CD14-positive monocyte (primary cell): ENCODE data around the gene OR4C46. TPM values are rescaled to one million over a fixed set of nuclear protein-coding genes. Genes with fewer than 3 reads are reported as not detected.
"Not testable (repeated sequence)": the region's sequence is repeated elsewhere in the genome, so short reads cannot be mapped to it uniquely, and the experiment has no call there.

Experiments used
- DNase-seq, 3 donors: peaks; one replicate each; pipeline ENCODE4 v3.0.0-alpha.2; 2011 to 2022
- H2AFZ ChIP-seq: 2 replicates; pipeline ENCODE4 v1.6.0; 2012; ENCODE audit warnings: mild to moderate bottlenecking, low read depth, low read length, inconsistent platforms; ENCODE audit not compliant: insufficient read depth, poor library complexity, severe bottlenecking
- H3K27ac ChIP-seq, 2 donors: 1 replicate in 1 of 2; 2 replicates in 1 of 2; pipeline ENCODE4 v1.5.1; 2012 to 2013; ENCODE audit warnings: low read length in 2 of 2, control low read depth in 1 of 2, inconsistent platforms in 1 of 2, low read depth in 1 of 2, mild to moderate bottlenecking in 1 of 2
- H3K27me3 ChIP-seq, 2 donors: one replicate each; pipeline versions ENCODE4 v1.6.0 to v1.6.1; 2011 to 2013; ENCODE audit warnings: low read length in 2 of 2; ENCODE audit not compliant: control insufficient read depth in 2 of 2, insufficient read depth in 2 of 2
- H3K36me3 ChIP-seq, 2 donors: replicated peaks in 1 of 2; 1 replicate in 1 of 2; 2 replicates in 1 of 2; pipeline versions ENCODE4 v1.5.1 to v1.6.1; 2012 to 2013; ENCODE audit warnings: low read length in 2 of 2, control low read depth in 1 of 2, inconsistent platforms in 1 of 2, mild to moderate bottlenecking in 1 of 2; ENCODE audit not compliant: insufficient read depth in 2 of 2, control insufficient read depth in 1 of 2
- H3K4me1 ChIP-seq, 2 donors: 1 replicate in 1 of 2; 2 replicates in 1 of 2; pipeline versions ENCODE4 v1.5.1 to v1.6.1; 2012 to 2013; ENCODE audit warnings: low read length in 2 of 2, control low read depth in 1 of 2, inconsistent platforms in 1 of 2, mild to moderate bottlenecking in 1 of 2, moderate library complexity in 1 of 2; ENCODE audit not compliant: insufficient read depth in 2 of 2, control insufficient read depth in 1 of 2
- H3K4me2 ChIP-seq: replicated peaks from 2 replicates; pipeline ENCODE3; 2012; ENCODE audit warnings: low read length, moderate library complexity, mild to moderate bottlenecking; ENCODE audit not compliant: poor library complexity, severe bottlenecking; ENCODE audit errors: extremely low read depth
- H3K4me3 ChIP-seq, 3 experiments: fragments of 200-600 bp in 1 of 3; sonication (generic) in 1 of 3; replicated peaks in 1 of 3; 1 replicate in 2 of 3; 2 replicates in 1 of 3; pipeline ENCODE4 v1.5.1; 2011 to 2013; ENCODE audit warnings: low read length in 3 of 3, mild to moderate bottlenecking in 3 of 3, control low read depth in 2 of 3, low read depth in 2 of 3, inconsistent platforms in 1 of 3, moderate library complexity in 1 of 3
- H3K79me2 ChIP-seq: 2 replicates; pipeline ENCODE4 v1.6.0; 2012; ENCODE audit warnings: mild to moderate bottlenecking, control low read depth, inconsistent platforms, low read length, moderate library complexity; ENCODE audit not compliant: insufficient read depth
- H3K9ac ChIP-seq: 2 replicates; pipeline ENCODE4 v1.6.0; 2017; ENCODE audit warnings: low read length, mild to moderate bottlenecking; ENCODE audit not compliant: insufficient read depth, poor library complexity, severe bottlenecking
- H3K9me3 ChIP-seq, 2 donors: replicated peaks in 1 of 2; 1 replicate in 1 of 2; 2 replicates in 1 of 2; pipeline versions ENCODE4 v1.5.1 to v1.6.1; 2012 to 2013; ENCODE audit warnings: low read length in 2 of 2, control low read depth in 1 of 2; ENCODE audit not compliant: control insufficient read depth in 1 of 2, insufficient read depth in 1 of 2
- H4K20me1 ChIP-seq: 2 replicates; pipeline ENCODE4 v1.6.0; 2012; ENCODE audit warnings: mild to moderate bottlenecking, low read length, control low read depth, moderate library complexity; ENCODE audit not compliant: insufficient read depth
- H3K27ac Mint-ChIP-seq, 7 donors: one replicate each; pipeline ENCODE4 v1.8.0; 2020; ENCODE audit warnings: mild to moderate bottlenecking in 7 of 7, mixed read lengths in 7 of 7, moderate library complexity in 6 of 7, inconsistent platforms in 2 of 7
- H3K27me3 Mint-ChIP-seq, 3 donors: one replicate each; pipeline ENCODE4 v1.8.0; 2021 to 2022; ENCODE audit warnings: low read depth in 3 of 3, mild to moderate bottlenecking in 3 of 3, mixed read lengths in 3 of 3, moderate library complexity in 3 of 3, inconsistent platforms in 1 of 3
- H3K36me3 Mint-ChIP-seq, 2 donors: one replicate each; pipeline ENCODE4 v1.8.0; 2020; ENCODE audit warnings: mixed read lengths in 2 of 2, inconsistent platforms in 1 of 2, mild to moderate bottlenecking in 1 of 2
- H3K4me1 Mint-ChIP-seq: one replicate; pipeline ENCODE4 v1.8.0; 2020; ENCODE audit warnings: mild to moderate bottlenecking, mixed read lengths
- H3K4me3 Mint-ChIP-seq, 2 donors: one replicate each; pipeline ENCODE4 v1.8.0; 2020; ENCODE audit warnings: mild to moderate bottlenecking in 2 of 2, mixed read lengths in 2 of 2, moderate library complexity in 1 of 2
- H3K9me3 Mint-ChIP-seq, 7 donors: one replicate each; pipeline ENCODE4 v1.8.0; 2020 to 2022; ENCODE audit warnings: mixed read lengths in 7 of 7, mild to moderate bottlenecking in 6 of 7, moderate library complexity in 6 of 7, inconsistent platforms in 2 of 7
- CTCF ChIP-seq: fragments of 200-600 bp; IDR thresholded peaks from one replicate; pipeline ENCODE4 v1.8.0; 2022; ENCODE audit warnings: antibody characterized with exemption, mild to moderate bottlenecking
- WGBS: methylation state at CpG from one replicate; pipeline ENCODE4 v1.1.5; 2013; ENCODE audit warnings: missing lambda C conversion rate; ENCODE audit not compliant: insufficient coverage; 5-methylcytosine and 5-hydroxymethylcytosine counted together
- intact Hi-C, 2 donors: fragments of 100-400 bp; cut with micrococcal nuclease; formaldehyde crosslinking; loops; one replicate each; pipeline versions ENCODE4 v1.15.0 to v1.15.1; 2023
- polyA minus RNA-seq: library from RNA; depleted of rRNA, polyadenylated mRNA; stranded (reverse); fragments of >200 nt; gene quantifications from 2 replicates; pipeline ENCODE4 v1.2.3, GENCODE V29; 2012
- polyA plus RNA-seq, 3 donors: library from polyadenylated mRNA; depleted of rRNA in 1 of 3; unstranded in 2 of 3; stranded (reverse) in 1 of 3; fragments of 300-500 nt in 2 of 3; fragments of >200 nt in 1 of 3; fragmentation: Illumina TruSeq in 2 of 3; gene quantifications; 1 replicate in 2 of 3; 2 replicates in 1 of 3; pipeline ENCODE4 v1.2.3, GENCODE V29; 2012 to 2021
- total RNA-seq, 12 experiments: library from RNA in 1 of 12; stranded (reverse) in 1 of 12; fragments of 120-200 nt in 1 of 12; gene quantifications; one replicate each; pipeline ENCODE4 v1.2.4 and lab custom pipeline; 2013 to 2026; ENCODE audit warnings: mixed read lengths in 6 of 12, inconsistent platforms in 1 of 12

The OR4C46 gene
- not detected for total RNA-seq (2013)
- polyA plus RNA-seq (not detected), polyA minus RNA-seq (not detected in 2 replicates), total RNA-seq (lab: John Stamatoyannopoulos, UW) (0 to 0.12 (median 0) reads per million in 11 experiments)

GRCh38 chr11:54603898-54604297, at the start of gene OR4C46:
TSS of gene OR4C46 (minus strand) at chr11:54603998. CDS start at chr11:54603998, 0 bp downstream.
- Histone ChIP-seq H3K27ac (no peak within 1 kb of the TSS), H3K79me2 (no peaks in the 10 kb centered on the region), H2AFZ (no peak within 1 kb of the TSS), H4K20me1 (no peaks in the 10 kb centered on the region), H3K4me2 (no peak within 1 kb of the TSS), H3K4me1 (no peaks in the 10 kb centered on the region), H3K36me3 (no peaks in the 10 kb centered on the region), H3K4me3 (no peak within 1 kb of the TSS), H3K9me3 (peaks cover 23 to 31% of the 10 kb centered on the region in 2 donors), H3K27me3 (no peaks in the 10 kb centered on the region), H3K9ac (no peak within 1 kb of the TSS)
- intact Hi-C loops, result no loop called here
- no peaks in the 10 kb centered on the region for H3K4me1 Mint-ChIP-seq
- no peak for DNase-seq
- H3K9me3 Mint-ChIP-seq, result peaks cover 8 to 30% (median 12%) of the 10 kb centered on the region in 7 donors
- no peaks in the 10 kb centered on the region for H3K36me3 Mint-ChIP-seq
- H3K27me3 Mint-ChIP-seq, result no peaks in the 10 kb centered on the region
- H3K27ac Mint-ChIP-seq, result no peak within 1 kb of the TSS
- H3K4me3 Mint-ChIP-seq, result no peak within 1 kb of the TSS
- TF ChIP-seq CTCF, result no peak
- 55% methylated on average over 1 of the region's 1 CpG for WGBS

DNA sequence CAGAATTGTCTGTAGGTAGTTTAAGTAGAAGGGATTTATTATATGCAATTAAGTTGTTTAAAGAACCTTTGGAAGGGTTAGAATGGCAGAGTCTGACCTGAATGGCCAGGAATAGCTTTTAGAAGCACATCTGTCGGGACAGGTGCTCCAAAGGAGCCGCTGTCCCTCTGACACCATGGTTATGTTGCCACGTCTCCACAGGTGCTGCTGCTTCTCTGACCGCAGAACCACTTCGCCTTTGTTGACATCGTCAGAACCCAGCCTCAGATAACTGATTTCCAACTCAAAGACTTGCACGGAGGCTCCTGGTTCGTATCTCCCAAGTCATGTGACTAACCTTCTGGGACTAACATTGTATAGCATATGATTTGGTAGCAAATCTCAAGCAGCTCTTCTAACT, 41.8 kb upstream of the OR4C46 start:
- H3K9me3 Mint-ChIP-seq, result peaks cover 2 to 29% (median 11%) of the 10 kb centered on the region in 7 donors
- H3K9ac ChIP-seq, H3K27me3 Mint-ChIP-seq, H2AFZ ChIP-seq, H4K20me1 ChIP-seq, H3K79me2 ChIP-seq, H3K4me3 ChIP-seq, H3K27ac ChIP-seq, H3K4me3 Mint-ChIP-seq, H3K36me3 ChIP-seq, H3K4me1 ChIP-seq, H3K27me3 ChIP-seq, H3K27ac Mint-ChIP-seq, H3K4me2 ChIP-seq, H3K4me1 Mint-ChIP-seq, DNase-seq, intact Hi-C loops, H3K36me3 Mint-ChIP-seq: not testable (repeated sequence)
- H3K9me3 ChIP-seq, result peaks cover 13% of the 10 kb centered on the region in 2 donors
- 72% methylated on average over 3 of the region's 8 CpGs for WGBS

- H3K9ac ChIP-seq, H3K4me3 Mint-ChIP-seq, H3K4me1 ChIP-seq, H2AFZ ChIP-seq, H3K27ac Mint-ChIP-seq, H3K27me3 ChIP-seq, DNase-seq, H3K36me3 Mint-ChIP-seq, H4K20me1 ChIP-seq, H3K36me3 ChIP-seq, H3K4me2 ChIP-seq, H3K79me2 ChIP-seq, intact Hi-C loops, H3K27ac ChIP-seq, H3K4me1 Mint-ChIP-seq, H3K4me3 ChIP-seq, H3K27me3 Mint-ChIP-seq: not testable (repeated sequence)
- H3K9me3 Mint-ChIP-seq, result peaks cover 21 to 49% (median 39%) of the 10 kb centered on the region in 7 donors
- no CpG with 5 or more reads among the region's 3 CpGs for WGBS
- H3K9me3 ChIP-seq, result peaks cover 29 to 47% of the 10 kb centered on the region in 2 donors
Observed at GRCh38 chr11:54561439-54561838, 42.4 kb downstream of the OR4C46 start.
